ENCODE results near the gene PLXNA1.
A peak's percentile ranks its signal among the peaks of the same experiment; 100 is the strongest.

Gene PLXNA1

DNA sequence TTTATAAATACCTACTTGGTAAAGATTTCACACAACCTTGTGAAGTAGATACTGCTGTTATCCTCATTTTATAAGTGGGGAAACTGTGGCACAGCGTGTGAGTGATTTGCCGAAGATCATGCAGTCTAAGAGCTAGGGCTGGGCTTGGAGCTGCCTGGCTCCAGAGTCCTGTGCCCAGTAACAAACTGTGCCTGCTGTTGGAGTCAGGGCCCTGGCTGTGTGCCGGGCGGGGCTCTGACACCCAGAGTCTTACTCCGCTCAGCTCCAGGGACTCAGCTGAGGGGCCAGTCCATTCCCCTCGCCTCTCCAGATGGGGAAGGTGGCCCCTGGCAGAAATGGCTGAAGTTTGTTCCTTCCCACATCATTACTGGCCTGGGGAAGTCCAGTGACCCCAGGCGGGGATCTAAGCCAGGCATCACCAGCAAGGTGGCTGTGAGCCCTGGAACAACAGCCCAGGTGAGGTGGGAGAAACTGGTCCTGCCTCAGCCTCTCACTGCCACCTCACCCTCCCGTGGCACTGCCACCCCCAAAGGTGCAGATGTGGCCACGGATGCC, 17.3 kb upstream of the PLXNA1 start:
- no peak for DNase-seq (ENCODE audit: low read depth)
- H3K4me3 ChIP-seq (ENCODE audit: control insufficient read depth, low read depth, low read length) = no peak overlapping the region
- TF ChIP-seq, protein P1, sequence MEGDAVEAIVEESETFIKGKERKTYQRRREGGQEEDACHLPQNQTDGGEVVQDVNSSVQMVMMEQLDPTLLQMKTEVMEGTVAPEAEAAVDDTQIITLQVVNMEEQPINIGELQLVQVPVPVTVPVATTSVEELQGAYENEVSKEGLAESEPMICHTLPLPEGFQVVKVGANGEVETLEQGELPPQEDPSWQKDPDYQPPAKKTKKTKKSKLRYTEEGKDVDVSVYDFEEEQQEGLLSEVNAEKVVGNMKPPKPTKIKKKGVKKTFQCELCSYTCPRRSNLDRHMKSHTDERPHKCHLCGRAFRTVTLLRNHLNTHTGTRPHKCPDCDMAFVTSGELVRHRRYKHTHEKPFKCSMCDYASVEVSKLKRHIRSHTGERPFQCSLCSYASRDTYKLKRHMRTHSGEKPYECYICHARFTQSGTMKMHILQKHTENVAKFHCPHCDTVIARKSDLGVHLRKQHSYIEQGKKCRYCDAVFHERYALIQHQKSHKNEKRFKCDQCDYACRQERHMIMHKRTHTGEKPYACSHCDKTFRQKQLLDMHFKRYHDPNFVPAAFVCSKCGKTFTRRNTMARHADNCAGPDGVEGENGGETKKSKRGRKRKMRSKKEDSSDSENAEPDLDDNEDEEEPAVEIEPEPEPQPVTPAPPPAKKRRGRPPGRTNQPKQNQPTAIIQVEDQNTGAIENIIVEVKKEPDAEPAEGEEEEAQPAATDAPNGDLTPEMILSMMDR (conservative IDR thresholded peaks at IDR 0.05; ENCODE audit: control insufficient read depth, insufficient read depth, low read depth, low read length) = no peak

DNA sequence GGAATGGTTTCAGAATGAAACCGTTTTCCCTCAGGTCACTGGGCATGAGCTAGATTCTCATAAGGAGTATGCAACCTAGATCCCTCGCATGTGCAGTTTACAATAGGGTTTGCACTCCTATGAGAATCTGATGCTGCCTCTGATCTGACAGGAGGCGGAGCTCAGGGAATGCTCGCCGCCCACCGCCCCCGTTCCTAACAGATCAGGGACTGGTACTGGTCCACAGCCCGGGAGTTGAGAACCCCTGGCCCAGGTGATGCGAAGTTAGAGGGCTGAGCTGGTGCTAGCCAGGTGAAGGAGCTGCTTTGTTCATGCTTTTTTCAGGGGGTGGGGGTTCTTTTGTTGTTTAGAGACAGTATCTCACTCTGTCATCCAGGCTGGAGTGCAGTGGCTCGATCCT, 15.5 kb upstream of the PLXNA1 start:
- TF ChIP-seq, protein P1 (conservative IDR thresholded peaks at IDR 0.05; ENCODE audit: control insufficient read depth, insufficient read depth, low read depth, low read length) = no peak
- no peak for DNase-seq (ENCODE audit: low read depth)
- H3K4me3 ChIP-seq (ENCODE audit: control insufficient read depth, low read depth, low read length) = no peak overlapping the region

DNA sequence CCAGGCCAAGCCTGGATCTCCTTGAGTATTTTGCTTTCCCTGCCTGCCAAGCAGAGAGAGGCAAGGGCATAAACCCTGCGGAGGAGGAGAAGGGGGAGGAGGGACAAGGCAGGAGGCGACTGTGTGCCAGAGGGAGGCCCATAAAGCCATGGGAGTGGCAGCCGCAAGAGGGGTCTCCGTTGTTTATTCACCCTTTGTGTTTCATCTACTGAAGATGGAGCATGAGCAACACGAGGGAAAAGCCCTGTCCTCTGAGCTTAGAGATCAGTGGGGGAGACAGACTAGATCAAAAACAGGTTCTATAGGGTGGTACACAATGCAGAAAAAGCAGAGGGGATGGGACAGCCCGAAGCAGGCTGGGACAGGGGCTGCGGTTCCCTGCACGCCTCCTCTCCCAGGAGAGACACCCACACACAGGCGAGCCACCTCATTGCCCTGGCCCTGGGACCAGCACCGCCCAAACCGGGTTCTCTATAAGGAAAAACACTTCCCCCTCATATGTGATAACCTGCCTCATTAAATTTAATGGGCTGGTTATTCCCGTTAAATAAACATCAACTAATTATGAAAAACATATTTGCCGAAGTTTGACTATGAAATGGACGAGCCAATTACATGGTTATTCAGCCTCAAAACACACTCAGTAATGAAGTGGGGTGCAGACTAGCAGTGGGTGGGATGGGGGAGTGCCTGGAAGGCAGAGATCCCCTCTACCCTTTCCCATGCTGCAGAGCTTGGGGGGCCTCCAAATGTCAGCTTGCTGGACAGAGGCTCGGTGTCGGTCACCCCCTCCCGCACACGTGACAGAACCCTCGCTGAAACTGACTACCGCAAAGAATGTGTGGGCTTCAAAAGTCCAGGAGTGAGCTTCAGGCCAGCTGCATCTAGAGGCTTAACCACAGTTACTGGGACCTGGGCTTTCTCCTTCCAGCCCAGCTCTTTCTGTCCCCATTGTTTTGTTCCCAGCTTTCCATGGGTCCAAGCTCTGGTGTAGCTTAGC, 14.2 kb upstream of the PLXNA1 start:
- H3K4me3 ChIP-seq (ENCODE audit: control insufficient read depth, low read depth, low read length) = no peak overlapping the region
- TF ChIP-seq, protein P1 (conservative IDR thresholded peaks at IDR 0.05; ENCODE audit: control insufficient read depth, insufficient read depth, low read depth, low read length) = no peak
- peak; percentile 37 for DNase-seq (ENCODE audit: low read depth)

DNA sequence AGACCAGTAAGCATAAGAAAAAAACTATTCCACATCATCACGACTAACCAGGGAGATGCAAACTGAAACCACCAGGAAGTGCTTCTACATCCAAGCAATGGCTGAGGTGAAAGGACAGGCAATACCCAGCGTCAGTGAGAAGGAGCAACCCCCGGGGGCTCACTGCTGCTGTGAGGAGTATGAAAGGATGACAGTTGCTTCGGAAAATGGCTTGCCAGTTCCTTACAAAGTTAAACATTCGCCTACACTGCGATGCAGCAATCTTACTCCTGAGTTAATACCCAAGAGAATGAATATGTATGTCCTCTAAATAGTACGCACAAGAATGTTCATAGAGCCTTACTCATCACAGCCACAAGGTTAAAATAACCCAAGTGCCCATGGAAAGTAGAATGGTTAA, 13.3 kb upstream of the PLXNA1 start:
- H3K4me3 ChIP-seq (ENCODE audit: control insufficient read depth, low read depth, low read length) = no peak overlapping the region
- TF ChIP-seq, protein P1 (conservative IDR thresholded peaks at IDR 0.05; ENCODE audit: control insufficient read depth, insufficient read depth, low read depth, low read length) = no peak
- peak; percentile 93 for DNase-seq (ENCODE audit: low read depth)

DNA sequence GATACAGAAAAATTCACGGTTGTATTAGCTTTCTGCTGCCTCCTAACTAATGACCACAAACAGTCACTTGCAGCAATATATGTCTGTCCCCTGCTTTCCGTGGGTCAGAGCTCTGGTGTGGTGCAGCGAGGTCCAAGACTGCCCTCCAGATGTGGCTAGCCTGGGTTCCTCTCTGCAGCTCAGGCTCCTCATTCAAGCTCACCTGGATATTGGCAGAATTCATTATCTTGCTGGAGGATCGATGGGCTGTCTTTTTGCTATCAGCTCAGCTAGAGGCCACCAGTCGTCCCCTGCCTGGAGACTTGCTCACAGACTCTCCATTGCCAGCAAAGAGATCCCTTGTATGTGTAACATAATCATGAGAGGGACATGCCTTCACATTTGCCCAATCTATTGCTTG, 12.8 kb upstream of the PLXNA1 start:
- no peak for DNase-seq (ENCODE audit: low read depth)
- TF ChIP-seq, protein P1 (conservative IDR thresholded peaks at IDR 0.05; ENCODE audit: control insufficient read depth, insufficient read depth, low read depth, low read length) = no peak
- no peak overlapping the region for H3K4me3 ChIP-seq (ENCODE audit: control insufficient read depth, low read depth, low read length)

DNA sequence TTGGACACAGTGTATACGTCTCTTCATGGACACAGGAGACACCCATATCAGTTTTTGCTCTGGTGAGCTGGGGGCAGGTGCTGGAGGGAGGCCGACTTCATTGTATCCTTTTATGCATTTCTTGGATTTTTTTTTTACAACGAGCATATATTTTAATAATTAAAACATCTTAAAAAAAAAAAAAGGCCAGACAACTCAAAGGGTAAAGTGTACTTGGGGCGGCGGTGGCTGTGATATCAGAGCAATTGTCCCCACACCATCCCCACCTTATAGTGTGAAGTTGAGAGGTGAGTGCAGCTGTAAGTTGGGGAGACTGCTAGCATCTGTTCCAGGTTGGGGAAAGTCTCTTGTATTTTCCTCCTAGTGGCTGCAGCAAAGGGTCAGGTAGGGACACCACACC, 12.0 kb upstream of the PLXNA1 start:
- no peak overlapping the region for H3K4me3 ChIP-seq (ENCODE audit: control insufficient read depth, low read depth, low read length)
- TF ChIP-seq, protein P1 (conservative IDR thresholded peaks at IDR 0.05; ENCODE audit: control insufficient read depth, insufficient read depth, low read depth, low read length) = no peak
- no peak for DNase-seq (ENCODE audit: low read depth)
